Colonic mucosa (tissue), 4 donors: ENCODE data around the gene WNT8B. TPM values are rescaled to one million over a fixed set of nuclear protein-coding genes. Genes with fewer than 3 reads are reported as not detected.

Experiments used
- DNase-seq: peaks from one replicate; pipeline ENCODE4 v3.0.0-alpha.2; 2020
- H3K27ac ChIP-seq: fragments of 200-600 bp; one replicate; pipeline ENCODE4 v1.8.0; 2021
- H3K27me3 ChIP-seq: fragments of 200-600 bp; one replicate; pipeline ENCODE4 v1.8.0; 2021
- H3K36me3 ChIP-seq: fragments of 200-600 bp; one replicate; pipeline ENCODE4 v1.8.0; 2021
- H3K4me1 ChIP-seq: fragments of 200-600 bp; one replicate; pipeline ENCODE4 v1.8.0; 2021; ENCODE audit warnings: mild to moderate bottlenecking
- H3K4me3 ChIP-seq: fragments of 200-600 bp; one replicate; pipeline ENCODE4 v1.8.0; 2021
- H3K9ac ChIP-seq, 2 donors: one replicate each; pipeline ENCODE4 v1.7.0; 2013; ENCODE audit warnings: control low read depth in 2 of 2, low read depth in 2 of 2, low read length in 2 of 2
- H3K9me3 ChIP-seq: fragments of 200-600 bp; one replicate; pipeline ENCODE4 v1.8.0; 2021
- CTCF ChIP-seq: fragments of 200-600 bp; IDR thresholded peaks from one replicate; pipeline ENCODE4 v1.8.0; 2022; ENCODE audit warnings: antibody characterized with exemption, mild to moderate bottlenecking
- intact Hi-C: fragments of 100-400 bp; cut with DNase I; formaldehyde crosslinking; loops from one replicate; pipeline ENCODE4 v1.14.1; 2022
- total RNA-seq, 2 donors: library from RNA; stranded (reverse); fragmentation: NEBNext Ultra II Directional in 1 of 2; extraction: Animal tissue kit (Norgen Biotek cat#: 25700) in 1 of 2; gene quantifications; one replicate each; pipeline ENCODE4 v1.2.1, GENCODE V29; 2021
- donor health status: healthy.
- donor health status: DM: no; HTN: no; CAD: no.
- donor health status: DM: no; HTN: no; CAD: no.

The WNT8B gene
- total RNA-seq, 2 donors from 2014 or later = not detected

- TF ChIP-seq CTCF = no peak
- H3K27me3 ChIP-seq = peaks cover 16% of the 10 kb centered on the region
- H3K36me3 ChIP-seq = no peaks in the 10 kb centered on the region
- DNase-seq = no peak
- no peak overlapping the region for H3K4me3 ChIP-seq
- intact Hi-C loops = no loop called here
- H3K27ac ChIP-seq = no peak overlapping the region
- no peaks in the 10 kb centered on the region for H3K9me3 ChIP-seq
- H3K4me1 ChIP-seq = peaks cover 3% of the 10 kb centered on the region
- H3K9ac ChIP-seq = no peak overlapping the region
Measured at GRCh38 chr10:100483876-100484666, 21.3 kb downstream of the WNT8B start.

DNA sequence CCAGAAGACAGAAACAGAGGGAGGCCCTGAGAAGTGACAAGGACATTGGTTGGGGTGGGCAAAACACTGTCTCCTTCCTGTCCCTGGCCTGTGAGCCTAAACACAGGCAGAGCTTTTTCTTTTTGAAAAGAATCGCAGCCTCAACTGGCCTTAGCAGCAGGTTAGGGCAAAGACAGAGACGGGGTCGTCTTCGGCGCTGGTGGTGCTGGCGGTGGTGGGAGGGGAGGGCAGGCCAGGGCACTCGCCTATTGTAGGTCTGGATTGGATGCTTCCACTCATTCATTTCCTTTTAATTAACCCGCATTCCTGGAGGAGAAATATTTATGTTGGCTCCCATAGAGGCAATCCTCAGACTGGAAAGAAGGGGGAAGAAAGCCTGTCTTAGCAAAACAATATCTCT, 22.6 kb downstream of the WNT8B start:
- Histone ChIP-seq H3K4me3 (no peak overlapping the region), H3K27me3 (peaks cover 4% of the 10 kb centered on the region), H3K36me3 (no peaks in the 10 kb centered on the region), H3K9me3 (no peaks in the 10 kb centered on the region), H3K27ac (no peak overlapping the region), H3K4me1 (no peaks in the 10 kb centered on the region), H3K9ac (no peak overlapping the region)
- intact Hi-C loops = no loop called here
- no peak for DNase-seq
- TF ChIP-seq CTCF = no peak

GRCh38 chr10:100485801-100486495, 23.1 kb downstream of the WNT8B start:
- H3K9ac ChIP-seq = no peak overlapping the region
- no peaks in the 10 kb centered on the region for H3K4me1 ChIP-seq
- no peak for DNase-seq
- H3K36me3 ChIP-seq = no peaks in the 10 kb centered on the region
- H3K27me3 ChIP-seq = no peaks in the 10 kb centered on the region
- TF ChIP-seq CTCF = no peak
- H3K4me3 ChIP-seq = no peak overlapping the region
- H3K27ac ChIP-seq = no peak overlapping the region
- intact Hi-C loops = no loop called here
- no peaks in the 10 kb centered on the region for H3K9me3 ChIP-seq

- intact Hi-C loops = no loop called here
- Histone ChIP-seq H3K4me3 (no peak overlapping the region), H3K36me3 (no peaks in the 10 kb centered on the region), H3K27ac (no peak overlapping the region), H3K4me1 (no peaks in the 10 kb centered on the region), H3K9ac (no peak overlapping the region), H3K27me3 (no peaks in the 10 kb centered on the region), H3K9me3 (no peaks in the 10 kb centered on the region)
- no peak for TF ChIP-seq CTCF
- no peak for DNase-seq
Measured at GRCh38 chr10:100487529-100487928, 24.7 kb downstream of the WNT8B start.

DNA sequence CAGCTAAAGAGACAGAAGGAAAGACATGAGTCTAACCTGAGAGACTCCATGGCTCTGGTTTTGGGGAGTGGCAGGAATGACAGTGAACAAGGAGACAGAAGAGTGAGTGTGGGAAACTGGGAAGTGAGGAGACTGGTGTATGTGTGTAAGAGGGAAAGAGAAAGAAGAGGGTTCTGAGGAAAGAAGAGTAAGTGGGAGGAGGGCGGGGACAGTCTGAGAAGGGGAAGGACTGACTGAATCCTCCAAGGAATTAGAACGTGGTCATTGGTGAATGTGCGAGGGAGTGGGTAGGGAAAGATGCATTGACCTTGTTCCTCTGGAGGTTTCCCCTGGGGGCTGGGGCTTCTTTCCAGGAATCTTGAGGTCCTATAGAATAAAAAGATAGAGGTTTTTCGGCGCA, 26.6 kb downstream of the WNT8B start:
- intact Hi-C loops = no loop called here
- H3K9me3 ChIP-seq = no peaks in the 10 kb centered on the region

More for the DNA sequence above, 26.6 kb downstream of the WNT8B start:
- no peak for DNase-seq
- peaks cover 2% of the 10 kb centered on the region for H3K36me3 ChIP-seq
- no peak overlapping the region for H3K4me3 ChIP-seq
- no peak for TF ChIP-seq CTCF
- no peaks in the 10 kb centered on the region for H3K27me3 ChIP-seq
- H3K9ac ChIP-seq = no peak overlapping the region
- no peak overlapping the region for H3K27ac ChIP-seq
- H3K4me1 ChIP-seq = no peaks in the 10 kb centered on the region
